ENCODE data around the gene MYLK.

Gene MYLK

DNA sequence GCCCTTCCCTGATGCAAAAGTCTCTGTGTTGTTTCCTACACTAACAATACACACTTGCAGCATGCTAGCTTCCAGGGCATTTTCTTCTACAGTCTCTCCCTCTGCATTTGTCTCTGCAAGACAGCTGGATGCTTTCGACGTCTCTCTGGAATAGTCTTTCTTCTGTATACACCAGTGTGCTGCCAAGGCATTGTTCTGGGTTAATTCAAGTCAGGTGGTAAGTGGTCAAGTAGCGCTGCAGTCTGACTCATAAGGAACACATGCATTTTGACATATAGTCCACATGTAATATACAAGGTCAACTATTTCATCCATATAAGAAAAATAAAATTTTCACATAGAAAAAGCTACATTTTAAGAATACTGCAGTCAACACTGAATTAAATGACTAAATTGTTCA, 92.7 kb downstream of the MYLK start:
- no peak for DNase-seq

DNA sequence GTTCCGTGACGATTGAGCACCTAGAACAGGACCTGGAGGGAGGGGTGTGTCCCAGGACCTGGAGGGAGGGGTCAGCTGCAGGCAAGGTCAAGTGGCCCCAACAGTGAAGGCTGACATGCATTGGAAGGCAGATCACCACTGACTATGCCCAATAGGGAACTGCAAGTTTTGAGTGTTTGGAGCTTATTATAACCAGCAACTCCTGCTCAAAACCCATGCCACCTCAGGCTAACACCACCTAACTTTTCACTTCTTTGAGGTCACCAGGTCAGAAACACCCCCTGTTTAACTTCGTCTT, 93.1 kb downstream of the MYLK start:
- no peak for DNase-seq

DNA sequence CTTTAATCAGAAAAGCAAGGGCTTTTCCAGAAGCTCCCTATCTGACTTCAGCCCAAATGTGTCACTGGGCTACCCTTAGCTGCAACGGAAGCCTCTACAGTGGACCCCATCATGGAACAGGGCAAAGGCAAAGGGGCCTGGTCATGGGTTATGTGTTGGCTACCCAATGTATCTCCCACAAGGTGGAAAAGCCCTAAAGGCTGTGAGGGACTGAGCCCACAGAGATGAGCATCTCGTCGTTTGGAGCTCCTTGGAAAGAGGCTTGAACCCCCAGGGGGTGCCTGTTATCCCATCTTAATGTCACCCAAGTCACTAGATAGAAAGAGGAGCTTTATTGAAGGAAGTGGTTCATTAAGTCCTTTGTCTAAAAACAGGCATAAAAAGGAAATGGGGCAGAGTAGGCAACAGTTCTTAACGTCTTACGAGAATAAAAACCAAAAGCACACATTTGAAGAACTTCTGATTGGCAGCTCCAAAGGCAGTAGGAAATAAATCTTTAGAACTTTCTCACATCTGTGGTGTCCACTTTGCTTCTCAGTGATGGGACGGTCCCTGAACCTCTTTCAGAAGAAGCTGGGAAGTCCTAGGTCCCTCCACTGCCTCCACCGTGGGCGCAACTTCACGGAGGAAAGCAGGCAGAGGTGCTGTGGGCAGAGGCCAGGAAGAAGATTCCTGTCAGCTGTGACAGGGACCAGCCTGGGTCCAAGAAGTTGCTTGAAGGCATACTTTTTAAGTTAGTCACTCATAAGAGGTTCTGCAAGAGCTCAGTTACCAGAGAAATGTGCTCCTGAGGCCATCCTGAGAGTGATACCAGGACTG, 93.7 kb downstream of the MYLK start:
- no peak for DNase-seq

DNA sequence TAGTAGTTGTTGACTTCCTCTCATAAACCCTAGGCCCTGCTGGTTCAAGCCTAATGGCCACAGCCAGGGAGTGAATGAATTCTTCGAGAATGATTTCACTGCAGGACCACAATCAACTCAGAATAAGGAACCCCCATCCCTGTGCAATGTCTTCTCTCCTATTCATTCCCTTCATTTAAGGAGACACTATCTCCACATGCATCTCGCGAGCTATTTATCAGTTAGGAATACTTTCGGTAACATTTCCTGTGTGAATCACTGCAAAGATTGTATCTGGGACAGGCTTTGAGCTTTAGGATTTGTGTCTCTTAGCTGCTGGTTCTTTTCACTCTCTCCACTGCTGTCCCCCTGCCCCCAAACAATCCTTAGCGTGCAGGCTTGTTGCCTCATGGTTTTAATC, 94.4 kb downstream of the MYLK start:
- no peak for DNase-seq

DNA sequence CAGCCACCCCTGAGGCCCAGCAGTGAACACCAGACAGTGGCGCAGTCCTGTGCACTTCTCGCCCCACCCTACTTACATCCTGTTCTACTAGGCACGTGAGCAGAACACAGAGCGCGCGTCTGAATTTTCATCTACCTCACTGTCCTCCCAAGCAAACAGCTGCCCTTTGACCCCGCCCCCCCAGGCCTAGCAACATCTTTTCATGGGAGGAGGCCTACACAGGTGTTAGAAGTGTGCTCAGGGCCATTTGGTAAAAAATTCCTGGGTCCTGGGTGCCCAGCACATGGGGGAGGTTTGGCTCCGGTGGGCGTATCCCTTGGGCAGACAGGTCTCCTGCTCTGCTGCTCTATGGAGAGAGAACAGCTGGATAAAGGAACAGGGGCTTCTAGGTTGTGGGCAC, 95.0 kb downstream of the MYLK start:
- DNase-seq, result no peak

DNA sequence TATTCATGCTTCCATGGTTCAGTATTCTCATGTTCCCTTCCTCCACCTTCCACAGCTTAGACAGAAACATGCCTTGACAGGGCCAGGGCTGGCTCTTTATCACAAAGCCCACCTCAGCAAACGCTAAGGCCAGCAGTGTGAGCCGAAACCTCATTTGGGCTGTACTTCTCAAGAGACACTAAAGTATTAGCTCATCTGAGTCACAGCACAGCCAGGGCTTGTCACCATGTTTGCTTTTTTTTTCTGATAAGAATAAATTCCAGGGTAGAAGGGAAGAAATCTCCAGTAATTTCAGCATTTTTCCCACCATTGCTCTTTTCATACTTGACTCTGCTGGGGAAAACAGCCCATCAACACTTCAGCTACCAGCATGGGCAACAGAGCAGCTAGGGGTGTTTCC, 95.4 kb downstream of the MYLK start:
- DNase-seq, result no peak

DNA sequence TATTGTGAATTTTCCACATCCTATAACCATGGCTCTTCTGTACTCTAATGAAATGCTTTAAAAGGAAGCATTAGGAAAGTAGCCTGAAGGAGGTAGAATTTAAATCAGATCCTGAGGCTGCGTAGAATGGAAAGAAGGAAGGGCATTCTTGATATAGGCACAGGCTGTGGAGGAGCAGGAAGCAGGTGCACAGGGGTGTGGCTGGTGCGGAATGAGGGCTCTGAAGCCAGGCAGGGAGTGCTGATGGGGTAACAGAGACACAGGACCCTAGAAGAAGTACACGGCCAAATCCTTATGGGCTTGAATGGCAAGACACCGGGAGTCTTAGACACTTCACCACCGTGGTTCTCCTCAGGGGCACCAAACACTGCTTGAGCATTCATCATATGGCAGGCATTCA, 97.0 kb downstream of the MYLK start:
- no peak for DNase-seq

DNA sequence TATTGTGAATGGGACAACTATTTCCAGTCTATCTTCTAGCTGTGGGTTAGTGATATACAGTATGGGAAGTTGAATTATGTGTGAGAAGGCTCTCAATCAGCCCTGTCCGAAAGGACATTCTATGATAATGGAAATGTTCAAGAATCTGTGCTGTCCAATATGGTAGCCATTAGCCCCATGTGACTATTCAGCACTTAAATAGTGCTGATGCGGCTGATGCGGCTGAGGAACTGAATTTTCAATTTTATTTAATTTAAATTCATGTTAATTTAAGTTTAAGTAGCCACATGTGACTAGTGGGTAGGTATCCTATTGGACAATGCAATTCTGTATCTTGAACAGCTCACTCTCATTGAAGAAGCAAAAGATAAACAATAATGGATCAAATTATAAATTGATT, 98.5 kb downstream of the MYLK start:
- DNase-seq, result no peak

DNA sequence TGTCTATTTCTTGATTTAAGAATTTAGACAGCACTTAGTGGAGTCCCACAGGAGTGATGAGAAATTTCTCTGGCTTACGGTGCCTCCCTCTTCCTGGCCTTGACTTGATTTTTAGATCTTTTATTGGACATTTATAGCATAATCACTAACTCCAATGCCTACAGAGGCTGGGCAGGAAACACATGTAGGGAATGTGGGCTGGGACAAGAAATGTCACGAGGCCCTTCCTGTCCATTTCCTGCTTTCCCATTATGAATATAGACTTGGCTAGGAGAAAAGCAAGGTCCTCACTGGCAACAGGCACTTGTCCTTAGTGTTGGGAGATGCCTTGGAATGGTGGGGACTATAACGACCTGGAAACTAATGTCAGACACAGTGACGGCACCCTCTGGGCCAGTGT, 100.3 kb downstream of the MYLK start:
- DNase-seq, result no peak

DNA sequence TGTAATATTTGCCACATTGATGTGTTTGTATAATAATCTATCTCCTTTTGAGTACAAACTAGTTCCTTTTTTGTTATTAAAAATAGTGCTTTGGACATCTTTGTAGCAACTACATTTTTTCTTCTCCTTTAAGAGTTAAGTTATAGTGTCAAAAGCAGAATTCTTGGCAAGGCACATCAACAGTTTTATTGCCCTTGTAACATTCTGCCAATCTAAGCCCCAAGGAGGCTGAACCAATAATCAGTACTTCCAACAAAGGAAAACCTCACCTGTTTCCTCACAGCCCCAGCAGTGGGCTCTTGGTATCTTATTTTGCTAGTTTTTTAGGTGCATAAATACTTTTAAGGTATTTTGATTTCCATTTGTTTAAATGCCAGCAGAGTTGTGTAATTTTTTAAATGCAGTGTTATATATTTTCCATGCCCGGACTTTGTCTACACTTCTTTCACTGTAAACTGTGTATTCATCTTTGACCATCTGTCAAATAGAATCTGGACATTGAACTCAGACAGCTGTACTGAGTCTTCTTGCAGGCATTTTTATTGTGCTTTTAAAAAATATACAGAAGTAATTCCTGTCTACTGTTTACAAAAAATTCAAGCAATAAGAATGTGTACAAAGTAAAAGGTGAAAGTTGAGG, 101.0 kb downstream of the MYLK start:
- DNase-seq, result no peak

DNA sequence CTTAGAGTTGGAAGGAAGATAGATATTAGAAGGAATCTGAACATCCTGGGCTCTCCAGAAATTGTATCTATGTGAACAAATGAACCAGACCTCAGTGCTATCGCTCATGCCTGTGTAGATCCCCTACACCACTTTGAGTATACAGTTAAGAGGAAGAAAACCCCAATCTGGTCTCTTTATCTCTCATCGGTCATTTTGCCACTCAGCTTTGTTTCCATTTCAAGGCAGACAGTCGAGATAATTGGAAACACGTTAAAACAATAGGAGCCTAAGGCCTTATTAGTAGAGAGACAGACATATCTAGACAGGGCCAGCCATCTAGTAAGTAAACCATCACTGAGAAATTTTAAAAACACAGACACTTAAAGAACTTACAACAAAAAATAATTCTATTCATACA, 101.6 kb downstream of the MYLK start:
- no peak for DNase-seq

DNA sequence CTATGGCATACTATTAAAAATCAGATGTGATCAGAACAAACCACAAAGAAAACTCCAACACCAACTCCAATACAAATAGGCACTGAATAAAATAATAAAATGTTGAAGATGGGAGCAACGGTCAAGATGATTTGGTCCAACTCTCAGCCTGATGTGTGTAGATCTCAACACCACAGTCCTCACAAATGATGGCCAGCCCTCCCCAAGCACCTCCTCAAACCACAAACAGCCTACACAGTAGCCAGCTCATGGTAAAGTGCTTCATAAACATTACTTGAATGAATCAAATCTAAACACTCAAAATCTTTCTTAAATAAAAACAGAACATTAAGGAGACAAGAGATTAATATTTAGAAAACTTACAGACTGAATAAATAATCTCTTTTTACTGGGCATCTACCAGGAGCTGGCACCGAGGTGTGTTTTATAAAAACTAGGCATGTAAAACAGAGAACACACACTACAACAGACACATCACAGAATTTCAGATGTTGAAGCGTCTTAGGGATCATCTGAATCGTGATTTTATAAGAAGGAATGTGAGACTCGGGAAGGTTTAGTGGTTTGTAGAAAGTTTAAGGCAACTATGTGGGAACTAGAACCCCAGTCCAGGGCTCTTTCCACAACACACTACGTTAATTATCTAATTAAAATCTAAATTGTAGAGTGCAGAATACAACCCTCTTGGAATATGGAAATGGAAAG, 102.4 kb downstream of the MYLK start:
- no peak for DNase-seq

DNA sequence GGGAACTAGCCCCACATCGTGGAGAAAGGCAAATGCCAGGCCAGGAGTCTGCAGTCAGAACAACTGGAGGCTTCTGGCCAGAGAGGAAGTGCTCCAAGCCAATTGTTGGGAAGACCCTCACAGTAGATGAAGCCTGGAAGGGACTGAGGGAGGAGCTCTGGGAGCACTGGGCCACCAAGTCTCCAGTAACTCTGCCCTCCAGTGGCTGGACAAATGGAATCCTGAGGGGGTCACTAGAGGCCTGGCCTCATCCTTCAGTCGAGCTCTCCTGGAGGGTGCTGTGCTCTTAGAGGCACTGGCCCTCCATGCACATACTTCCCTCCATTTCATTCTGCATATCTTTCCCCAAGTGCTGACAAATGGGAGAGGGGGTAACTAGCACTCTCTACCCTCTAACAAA, 103.0 kb downstream of the MYLK start:
- no peak for DNase-seq

DNA sequence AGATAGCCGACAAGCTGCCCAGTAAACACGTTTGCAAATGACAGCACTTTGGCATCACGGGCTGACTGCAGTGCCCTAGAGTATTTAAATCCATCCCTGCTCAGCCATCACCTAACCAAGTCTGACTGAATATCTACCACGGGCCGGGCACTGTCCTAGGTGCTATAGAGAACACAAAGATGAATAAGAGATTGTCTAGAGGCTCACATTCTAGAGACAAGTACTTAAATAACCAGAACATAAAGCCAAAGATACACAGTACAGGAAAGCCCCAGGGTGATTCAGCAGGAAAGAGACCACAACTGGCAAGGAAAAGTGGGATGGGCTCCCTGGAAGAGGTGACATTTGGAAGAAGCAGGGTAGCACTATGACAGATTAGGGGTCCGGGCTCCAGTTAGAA, 103.5 kb downstream of the MYLK start:
- DNase-seq, result no peak

DNA sequence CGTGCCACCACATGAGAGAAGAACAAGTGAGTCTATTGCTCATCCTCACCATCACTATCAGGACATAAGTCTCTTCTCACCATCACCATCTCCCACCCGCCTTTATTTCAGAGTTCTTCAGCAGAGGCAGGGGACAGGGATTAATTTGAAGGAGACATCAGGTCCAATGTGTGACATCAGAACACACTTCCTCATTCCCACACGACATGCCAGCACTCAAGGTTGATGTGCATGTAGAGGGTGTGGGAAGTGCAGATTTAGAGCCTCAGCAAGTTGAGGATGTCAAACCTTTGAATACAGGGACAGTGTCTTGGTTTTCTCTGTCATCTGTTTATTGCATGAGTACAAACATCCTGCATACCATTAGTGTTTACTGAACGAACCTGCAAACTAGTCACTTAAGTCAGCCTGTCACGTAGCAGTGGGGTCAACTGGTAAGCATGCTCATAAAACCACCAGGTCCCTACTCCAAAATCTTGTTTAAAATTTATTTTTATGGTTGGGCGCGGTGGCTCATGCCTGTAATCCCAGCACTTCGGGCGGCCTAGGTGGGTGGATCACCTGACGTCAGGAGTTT, 104.4 kb downstream of the MYLK start:
- DNase-seq, result no peak

DNA sequence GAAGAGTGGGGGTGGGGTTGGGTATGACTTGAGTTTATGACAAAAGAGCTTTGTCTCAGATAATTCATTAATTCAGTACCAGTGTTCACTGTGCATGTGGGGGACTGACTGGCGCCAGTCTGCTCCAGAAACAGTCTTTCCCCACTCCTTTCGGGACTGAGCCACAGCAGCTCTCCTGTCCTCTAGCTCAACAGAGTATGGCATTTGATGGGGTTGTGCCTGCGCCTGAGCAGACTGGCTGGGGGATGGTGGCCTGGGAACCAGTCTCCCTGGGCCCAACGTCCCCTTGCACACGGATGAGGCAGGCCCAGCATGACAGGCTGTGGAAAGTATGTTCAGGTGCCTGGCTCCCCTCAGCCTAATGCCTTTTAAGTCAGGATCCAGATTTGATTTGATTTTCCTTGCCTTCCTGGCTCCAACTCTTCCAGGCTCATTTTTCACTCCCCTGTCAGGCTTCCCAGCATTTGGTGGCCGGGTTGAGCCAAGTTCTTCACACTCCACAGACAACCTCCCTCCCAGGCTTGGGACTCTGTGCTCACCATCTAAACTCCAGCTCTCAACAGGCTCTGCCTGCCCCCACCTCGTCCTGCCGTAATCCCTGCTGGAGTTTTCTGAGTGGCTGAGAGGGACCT, 105.0 kb downstream of the MYLK start:
- DNase-seq, result no peak

DNA sequence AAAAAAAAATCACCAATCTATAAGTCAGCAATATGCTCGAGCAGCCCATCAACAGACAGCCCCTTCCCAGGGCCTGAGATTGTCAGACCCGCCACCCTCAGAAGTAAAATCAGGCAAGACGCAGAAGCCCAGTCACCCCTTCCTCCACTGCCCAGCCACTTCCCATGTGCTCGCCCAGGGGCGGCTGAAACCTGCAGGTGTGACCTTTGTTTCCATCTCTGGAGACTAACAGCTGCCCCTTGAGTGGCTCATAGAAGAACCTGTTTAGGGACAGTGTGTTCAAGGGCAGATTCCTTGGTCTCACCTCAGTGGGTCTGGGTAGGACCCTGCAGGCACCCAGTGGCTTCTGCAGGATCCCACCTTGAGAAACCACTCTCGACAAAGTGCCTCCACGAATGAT, 105.6 kb downstream of the MYLK start:
- DNase-seq, result no peak

DNA sequence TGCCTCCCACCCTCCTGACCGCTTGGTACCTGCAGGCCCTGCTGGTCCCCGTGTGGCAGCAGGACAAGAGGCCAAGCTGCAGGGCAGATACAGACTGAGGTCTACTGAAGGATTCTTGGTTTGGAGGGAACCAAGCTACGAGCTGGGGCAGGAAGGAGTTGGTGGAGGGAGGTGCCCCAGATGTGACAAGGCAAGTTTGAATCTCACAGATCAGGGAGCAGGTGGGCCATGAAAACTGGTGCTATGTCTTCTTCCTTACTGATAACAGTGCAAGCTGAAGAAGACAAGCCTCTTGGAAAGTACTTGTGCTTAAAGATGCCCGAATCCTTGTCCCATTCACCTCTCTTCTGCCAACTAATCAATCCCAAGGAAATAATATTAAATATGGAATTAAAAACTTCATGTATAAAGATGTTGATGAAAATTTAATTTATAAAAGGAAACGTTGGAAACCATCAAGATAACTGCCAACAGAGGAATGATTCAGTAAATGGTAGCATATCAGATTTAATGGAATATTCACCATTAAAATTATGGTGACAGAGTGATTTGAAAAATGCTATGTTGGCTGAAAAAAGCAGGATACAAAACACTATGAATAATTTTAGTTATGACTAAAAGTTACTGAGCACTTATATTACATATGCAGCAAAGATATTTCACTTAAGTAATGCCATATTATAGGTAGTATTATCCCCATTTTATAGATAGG, 107.9 kb downstream of the MYLK start:
- DNase-seq, result no peak

DNA sequence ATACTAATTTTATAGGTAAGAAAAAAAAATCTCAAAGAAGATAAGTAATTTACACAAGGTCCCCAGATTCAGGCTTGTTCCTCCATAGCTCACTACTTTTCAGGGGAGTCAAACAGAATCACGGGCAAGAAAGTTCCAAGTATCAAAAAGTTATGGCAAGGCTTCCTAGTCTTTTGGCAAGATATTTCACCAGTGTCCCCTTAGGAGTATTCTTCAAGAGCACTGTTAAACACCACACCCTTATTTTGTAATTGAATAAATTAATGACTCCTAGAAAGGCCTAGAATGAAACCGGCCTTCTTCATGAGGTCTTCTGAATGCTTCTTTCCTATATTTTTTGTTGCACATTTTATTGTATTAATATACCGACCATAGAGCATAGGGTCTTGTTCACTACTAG, 109.7 kb downstream of the MYLK start:
- DNase-seq, result no peak

DNA sequence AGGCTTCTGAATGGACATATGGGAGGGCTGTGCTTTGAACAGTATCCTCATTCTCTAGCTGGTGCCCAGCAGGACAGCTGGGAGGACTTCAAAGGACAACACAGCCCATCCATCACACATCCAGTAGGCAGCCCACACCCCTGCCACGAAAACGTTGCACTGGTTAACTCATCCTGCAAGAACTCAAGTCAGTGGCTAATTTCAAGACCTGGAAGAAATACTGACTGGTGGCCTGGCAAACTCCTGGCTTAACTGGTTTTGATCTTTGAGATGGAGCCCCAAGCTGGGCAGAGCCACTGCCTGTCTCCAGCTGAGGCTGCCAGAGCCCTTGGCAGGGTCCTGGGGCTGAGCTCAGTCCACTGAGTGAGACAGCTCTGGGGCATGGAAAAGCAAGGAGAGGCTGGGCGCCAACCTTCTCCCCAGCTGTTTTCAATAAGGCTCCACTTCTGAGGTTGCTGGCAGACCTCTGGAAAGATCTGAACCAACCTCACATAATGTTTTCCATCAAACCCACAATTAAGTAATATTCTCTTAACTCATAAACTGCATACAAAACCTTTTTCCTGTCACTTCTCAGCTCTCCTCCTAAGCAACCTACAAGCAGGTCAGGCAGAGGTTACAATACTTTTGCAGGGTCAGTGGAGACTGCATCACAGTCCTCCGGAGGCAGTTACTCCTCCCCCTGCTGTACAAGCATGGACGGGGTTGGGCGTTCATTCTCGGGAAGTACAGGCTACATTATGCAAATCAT, 110.3 kb downstream of the MYLK start:
- DNase-seq, result no peak

DNA sequence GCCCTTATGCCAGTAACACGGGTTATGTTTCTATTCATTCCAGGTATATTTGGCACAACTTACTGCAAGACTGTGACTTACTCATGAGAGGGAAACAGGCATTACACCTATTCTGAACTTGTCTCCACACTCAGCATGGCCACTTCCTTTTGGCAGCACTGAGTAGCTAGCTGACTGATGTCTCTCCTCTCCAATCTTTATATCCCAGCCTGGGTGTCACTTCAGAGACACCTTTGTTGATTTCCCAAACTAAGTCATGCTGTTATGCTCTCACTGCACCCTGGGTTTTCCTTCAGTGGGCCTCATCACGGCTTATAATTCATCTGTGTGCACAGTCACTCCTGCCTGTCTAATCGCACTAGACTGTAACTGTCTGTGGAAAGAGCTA, 114.8 kb downstream of the MYLK start:
- DNase-seq, result no peak

Data from stimulated activated CD4-positive, alpha-beta T cell treated with anti-CD3 and anti-CD28 coated beads, Interleukin-15, amount 100 ng/mL, for 24 hours (primary cell).